Cerebellar nuclear complex (tissue), 1 donor: ENCODE measurements around the gene TMEM45A.
"Not testable (repeated sequence)": the region's sequence is repeated elsewhere in the genome, so short reads cannot be mapped to it uniquely, and the experiment has no call there.

Experiments used
- DNase-seq, 2 experiments: peaks; one replicate each; lab custom pipeline; 2025; lab: John Stamatoyannopoulos, UW

The TMEM45A gene

GRCh38 chr3:100483529-100483928 lies 8.9 kb upstream of the TMEM45A start:
- no peak for DNase-seq

- no peak for DNase-seq
Measured at GRCh38 chr3:100486808-100487207, 5.6 kb upstream of the TMEM45A start.

GRCh38 chr3:100489118-100489517 lies 3.3 kb upstream of the TMEM45A start:
- DNase-seq: no peak

GRCh38 chr3:100496711-100497261 lies 4.4 kb downstream of the TMEM45A start:
- no peak for DNase-seq

- DNase-seq: no peak
Measured at GRCh38 chr3:100499651-100500050, 7.2 kb downstream of the TMEM45A start.

GRCh38 chr3:100500320-100500880 lies 8.0 kb downstream of the TMEM45A start:
- no peak for DNase-seq

- no peak for DNase-seq
Measured at GRCh38 chr3:100503448-100503847, 11.0 kb downstream of the TMEM45A start.

GRCh38 chr3:100506355-100506754 lies 13.9 kb downstream of the TMEM45A start:
- no peak for DNase-seq

GRCh38 chr3:100509818-100510217 lies 17.4 kb downstream of the TMEM45A start:
- not testable (repeated sequence) for DNase-seq

GRCh38 chr3:100516232-100516631 lies 23.8 kb downstream of the TMEM45A start:
- DNase-seq: no peak

- no peak for DNase-seq
Measured at GRCh38 chr3:100516838-100517237, 24.4 kb downstream of the TMEM45A start.

GRCh38 chr3:100517276-100517675 lies 24.9 kb downstream of the TMEM45A start:
- DNase-seq: no peak

GRCh38 chr3:100518244-100518643 lies 25.8 kb downstream of the TMEM45A start:
- DNase-seq: no peak

GRCh38 chr3:100518983-100519382 lies 26.6 kb downstream of the TMEM45A start:
- DNase-seq: no peak

GRCh38 chr3:100521439-100521845 lies 29.0 kb downstream of the TMEM45A start:
- DNase-seq: no peak

GRCh38 chr3:100522125-100522524 lies 29.7 kb downstream of the TMEM45A start:
- DNase-seq: no peak

GRCh38 chr3:100523050-100523760 lies 30.8 kb downstream of the TMEM45A start:
- DNase-seq: no peak

GRCh38 chr3:100525753-100526612 lies 33.6 kb downstream of the TMEM45A start:
- no peak for DNase-seq

GRCh38 chr3:100526613-100527346 lies 34.4 kb downstream of the TMEM45A start:
- no peak for DNase-seq

- DNase-seq: no peak
Measured at GRCh38 chr3:100527347-100527735, 34.9 kb downstream of the TMEM45A start.

GRCh38 chr3:100531093-100531492 lies 38.7 kb downstream of the TMEM45A start:
- DNase-seq: no peak

GRCh38 chr3:100532411-100532810 lies 40.0 kb downstream of the TMEM45A start:
- DNase-seq: no peak
